Adrenal gland (tissue), 5 donors: ENCODE measurements around the gene RHPN2.

Experiments
- POLR2A ChIP-seq, 2 donors: fragments of 450-650 bp; IDR thresholded peaks; one replicate each; pipeline ENCODE4 v1.6.1; 2017; ENCODE audit warnings: antibody characterized with exemption in 2 of 2, mild to moderate bottlenecking in 2 of 2, moderate library complexity in 1 of 2
- TF ChIP-seq, protein P1 (sequence below), 6 experiments: fragments of 450-650 bp in 4 of 6; fragments of 200-600 bp in 2 of 6; sonication (generic) in 1 of 6; IDR thresholded peaks; 1 replicate in 5 of 6; 2 replicates in 1 of 6; pipeline versions ENCODE4 v1.5.1 to v1.8.0; 2016 to 2021; ENCODE audit warnings: antibody characterized with exemption in 6 of 6, mild to moderate bottlenecking in 2 of 6, moderate library complexity in 1 of 6
- donor health status: DM: no; HTN: no; CAD: no.

DNA sequence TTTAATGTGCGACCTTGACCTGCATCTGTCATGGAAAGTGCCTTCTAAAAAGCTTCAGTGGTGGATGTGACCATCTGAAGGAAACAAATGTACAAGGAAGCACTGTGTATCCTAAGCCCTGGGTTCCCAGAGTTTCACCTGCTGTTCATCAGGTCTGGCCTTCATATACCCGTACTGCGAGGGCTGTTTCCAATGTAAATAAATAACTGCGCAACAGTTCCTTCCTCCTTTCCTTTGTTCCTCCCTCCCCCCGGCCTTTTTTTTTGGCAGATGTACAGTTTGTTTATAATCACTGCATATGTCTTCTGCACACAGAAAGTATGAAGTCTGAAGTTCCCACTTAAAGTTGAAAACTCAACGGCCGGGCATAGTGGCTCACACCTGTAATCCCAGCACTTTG, 87.4 kb downstream of the RHPN2 start:
- TF ChIP-seq, protein P1, sequence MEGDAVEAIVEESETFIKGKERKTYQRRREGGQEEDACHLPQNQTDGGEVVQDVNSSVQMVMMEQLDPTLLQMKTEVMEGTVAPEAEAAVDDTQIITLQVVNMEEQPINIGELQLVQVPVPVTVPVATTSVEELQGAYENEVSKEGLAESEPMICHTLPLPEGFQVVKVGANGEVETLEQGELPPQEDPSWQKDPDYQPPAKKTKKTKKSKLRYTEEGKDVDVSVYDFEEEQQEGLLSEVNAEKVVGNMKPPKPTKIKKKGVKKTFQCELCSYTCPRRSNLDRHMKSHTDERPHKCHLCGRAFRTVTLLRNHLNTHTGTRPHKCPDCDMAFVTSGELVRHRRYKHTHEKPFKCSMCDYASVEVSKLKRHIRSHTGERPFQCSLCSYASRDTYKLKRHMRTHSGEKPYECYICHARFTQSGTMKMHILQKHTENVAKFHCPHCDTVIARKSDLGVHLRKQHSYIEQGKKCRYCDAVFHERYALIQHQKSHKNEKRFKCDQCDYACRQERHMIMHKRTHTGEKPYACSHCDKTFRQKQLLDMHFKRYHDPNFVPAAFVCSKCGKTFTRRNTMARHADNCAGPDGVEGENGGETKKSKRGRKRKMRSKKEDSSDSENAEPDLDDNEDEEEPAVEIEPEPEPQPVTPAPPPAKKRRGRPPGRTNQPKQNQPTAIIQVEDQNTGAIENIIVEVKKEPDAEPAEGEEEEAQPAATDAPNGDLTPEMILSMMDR (IDR thresholded peaks at IDR 0.05), result no peak
- no peak for TF ChIP-seq POLR2A (IDR thresholded peaks at IDR 0.05)
